Stimulated activated CD4-positive, alpha-beta T cell treated with anti-CD3 and anti-CD28 coated beads, Interleukin-2, amount 100 ng/mL, for 48 hours (primary cell): ENCODE data around the gene ENTHD1.
"Not testable (repeated sequence)": the region's sequence is repeated elsewhere in the genome, so short reads cannot be mapped to it uniquely, and the experiment has no call there.

Experiments
- DNase-seq, 2 donors: peaks; one replicate each; pipeline ENCODE4 v3.0.0-alpha.2; 2020

Gene ENTHD1

GRCh38 chr22:39897841-39898240, 4.3 kb upstream of the ENTHD1 start:
- no peak for DNase-seq

- DNase-seq: no peak
Observed at GRCh38 chr22:39896313-39896996, 2.9 kb upstream of the ENTHD1 start.

GRCh38 chr22:39895682-39896081, 2.1 kb upstream of the ENTHD1 start:
- DNase-seq: no peak

- DNase-seq: no peak
Observed at GRCh38 chr22:39894554-39895092, 1.1 kb upstream of the ENTHD1 start.

GRCh38 chr22:39889924-39890323, 3.6 kb downstream of the ENTHD1 start:
- DNase-seq: not testable (repeated sequence)

GRCh38 chr22:39883057-39883456, 10.5 kb downstream of the ENTHD1 start:
- no peak for DNase-seq

GRCh38 chr22:39880722-39881121, 12.8 kb downstream of the ENTHD1 start:
- DNase-seq: no peak

GRCh38 chr22:39877079-39877845, 16.3 kb downstream of the ENTHD1 start:
- DNase-seq: no peak

GRCh38 chr22:39875176-39875885, 18.2 kb downstream of the ENTHD1 start:
- not testable (repeated sequence) for DNase-seq

GRCh38 chr22:39873965-39874364, 19.6 kb downstream of the ENTHD1 start:
- DNase-seq: no peak

- DNase-seq: no peak
Observed at GRCh38 chr22:39872548-39872947, 21.0 kb downstream of the ENTHD1 start.

- no peak for DNase-seq
Observed at GRCh38 chr22:39871008-39871798, 22.4 kb downstream of the ENTHD1 start.

GRCh38 chr22:39869797-39870196, 23.8 kb downstream of the ENTHD1 start:
- not testable (repeated sequence) for DNase-seq

- DNase-seq: no peak
Observed at GRCh38 chr22:39868741-39869140, 24.8 kb downstream of the ENTHD1 start.

GRCh38 chr22:39859903-39860588, 33.5 kb downstream of the ENTHD1 start:
- DNase-seq: no peak

GRCh38 chr22:39856588-39856987, 37.0 kb downstream of the ENTHD1 start:
- DNase-seq: no peak

GRCh38 chr22:39852799-39853198, 40.8 kb downstream of the ENTHD1 start:
- DNase-seq: no peak

- DNase-seq: no peak
Observed at GRCh38 chr22:39851606-39852315, 41.8 kb downstream of the ENTHD1 start.

GRCh38 chr22:39847477-39847876, 46.1 kb downstream of the ENTHD1 start:
- no peak for DNase-seq

- DNase-seq: not testable (repeated sequence)
Observed at GRCh38 chr22:39846539-39846938, 47.0 kb downstream of the ENTHD1 start.

- no peak for DNase-seq
Observed at GRCh38 chr22:39845529-39845928, 48.0 kb downstream of the ENTHD1 start.
